HepG2 (cell line): ENCODE measurements around the gene RALB. TPM values are rescaled to one million over a fixed set of nuclear protein-coding genes. Genes with fewer than 3 reads are reported as not detected.

Experiments
- EED ChIP-seq: sonication (generic); formaldehyde crosslinking; IDR thresholded peaks from 2 replicates; pipeline ENCODE4 v1.5.0; 2020; ENCODE audit warnings: mild to moderate bottlenecking, missing genetic modification reagents
- HDAC1 ChIP-seq: sonication (generic); formaldehyde crosslinking; IDR thresholded peaks from 2 replicates; pipeline ENCODE4 v1.5.1; 2020; ENCODE audit warnings: mild to moderate bottlenecking, missing genetic modification reagents
- MTERF4 ChIP-seq: sonication (generic); formaldehyde crosslinking; IDR thresholded peaks from 2 replicates; pipeline ENCODE4 v1.8.0; 2023; ENCODE audit warnings: mild to moderate bottlenecking, missing genetic modification reagents
- PBX2 ChIP-seq: IDR thresholded peaks from 2 replicates; pipeline ENCODE4 v1.6.1; 2016; ENCODE audit warnings: control low read depth
- THAP9 ChIP-seq: sonication (generic); formaldehyde crosslinking; IDR thresholded peaks from 2 replicates; pipeline ENCODE4; 2020; ENCODE audit warnings: missing genetic modification reagents, mild to moderate bottlenecking, borderline replicate concordance
- ZMYM3 ChIP-seq: sonication (generic); formaldehyde crosslinking; IDR thresholded peaks from 2 replicates; pipeline ENCODE4 v1.5.1; 2020; ENCODE audit warnings: mild to moderate bottlenecking, missing genetic modification reagents
- ZNF253 ChIP-seq: sonication (generic); formaldehyde crosslinking; IDR thresholded peaks from 2 replicates; pipeline ENCODE4 v1.8.0; 2022; ENCODE audit warnings: mild to moderate bottlenecking, missing genetic modification reagents, borderline replicate concordance
- ZNF75D ChIP-seq: sonication (generic); formaldehyde crosslinking; IDR thresholded peaks from 2 replicates; pipeline ENCODE4 v1.8.1; 2023; ENCODE audit warnings: missing genetic modification reagents, mild to moderate bottlenecking, borderline replicate concordance
- polyA plus RNA-seq, 8 experiments: library from polyadenylated mRNA; depleted of rRNA in 3 of 8; stranded (reverse) in 7 of 8; unstranded in 1 of 8; fragments of >200 nt; fragmentation: Illumina TruSeq in 4 of 8; extraction: Trizol in 4 of 8; gene quantifications; 2 replicates each; pipeline versions ENCODE4 v1.2.1 to v1.2.3, GENCODE V29; 2011 to 2016; ENCODE audit warnings: low read depth in 4 of 8, missing spikeins in 1 of 8, mixed read lengths in 1 of 8; ENCODE audit not compliant: insufficient read depth in 1 of 8
- total RNA-seq, 5 experiments: library from RNA; depleted of rRNA; stranded (reverse); fragments of >200 nt; fragmentation: Illumina TruSeq; extraction: Trizol; gene quantifications; 2 replicates each; pipeline ENCODE4 v1.2.3, GENCODE V29; 2016; ENCODE audit warnings: low read depth in 1 of 5

Gene RALB
- total and polyA plus RNA-seq, 2 of the 13 experiments (the other 11 are each of a cell fraction or from before 2014, with no cell fraction given) = 37.8 to 43.2 TPM

GRCh38 chr2:120239488-120240287, 13.0 kb upstream of the RALB start (continued):
- TF ChIP-seq THAP9 (CRISPR knock-in tag) (peak; percentile 2; the same call in 1 of the 2 replicates), ZNF75D (CRISPR knock-in tag) (no peak), ZMYM3 (CRISPR knock-in tag) (peak; percentile 87), HDAC1 (no peak), MTERF4 (CRISPR knock-in tag) (0 out of 2 replicates have a peak, but pooled peaks have one; percentile 7), ZNF253 (no peak), PBX2 (CRISPR knock-in tag) (no peak), EED (CRISPR knock-in tag) (0 out of 2 replicates have a peak, but pooled peaks have one; percentile 5)
